OCI-LY3 (cell line): Measurements from ENCODE around the gene KLK12.

Source experiments
- H2AFZ ChIP-seq: fragments of 200-600, 300-600 bp; shearing (Covaris generic); 2 replicates; pipeline ENCODE4 v1.6.0; 2014; ENCODE audit warnings: antibody characterized with exemption, low read depth, low read length
- H3K27ac ChIP-seq: fragments of 200-600, 300-600 bp; sonication (generic); 2 replicates; pipeline ENCODE4 v1.5.1; 2014; ENCODE audit warnings: mild to moderate bottlenecking, low read length, moderate library complexity, mixed read lengths
- H3K27me3 ChIP-seq: fragments of 200-600, 300-600 bp; sonication (generic); 2 replicates; pipeline ENCODE4 v1.6.1; 2014; ENCODE audit warnings: low read depth, low read length, mixed read lengths
- H3K36me3 ChIP-seq: fragments of 200-600, 300-600 bp; sonication (generic); replicated peaks from 2 replicates; pipeline ENCODE3; 2014; ENCODE audit warnings: low read depth, low read length, mixed read lengths
- H3K4me1 ChIP-seq: fragments of 300-600, 200-600 bp; sonication (generic); 2 replicates; pipeline ENCODE4 v1.6.1; 2014; ENCODE audit warnings: low read length, mixed read lengths
- H3K4me2 ChIP-seq: fragments of 200-600, 300-600 bp; sonication (generic); 2 replicates; pipeline ENCODE4 v1.6.1; 2014; ENCODE audit warnings: low read length, mixed read lengths
- H3K4me3 ChIP-seq: fragments of 300-600, 200-600 bp; sonication (generic); 2 replicates; pipeline ENCODE4 v1.5.1; 2014; ENCODE audit warnings: antibody characterized with exemption, mild to moderate bottlenecking, low read length, moderate library complexity
- H3K79me2 ChIP-seq: fragments of 300-600, 200-600 bp; shearing (Covaris generic); 2 replicates; pipeline ENCODE4 v1.6.1; 2014; ENCODE audit warnings: mild to moderate bottlenecking, low read length, mixed read lengths
- H3K9ac ChIP-seq: fragments of 300-600, 200-600 bp; shearing (Covaris generic); 2 replicates; pipeline ENCODE4 v1.6.0; 2014; ENCODE audit warnings: mild to moderate bottlenecking, low read length, moderate library complexity
- H3K9me3 ChIP-seq: fragments of 200-600, 300-600 bp; shearing (Covaris generic); 2 replicates; pipeline ENCODE4 v1.6.1; 2014; ENCODE audit warnings: low read length, mixed read lengths; ENCODE audit not compliant: insufficient read depth
- H4K20me1 ChIP-seq: fragments of 200-600, 300-600 bp; sonication (generic); 2 replicates; pipeline ENCODE4 v1.6.1; 2016; ENCODE audit warnings: low read length, mixed read lengths; ENCODE audit not compliant: insufficient read depth
- CTCF ChIP-seq: fragments of 200-600, 300-600 bp; sonication (generic); IDR thresholded peaks from 2 replicates; pipeline ENCODE4 v1.5.1; 2014; ENCODE audit warnings: antibody characterized with exemption, low read length, low read depth
- EZH2phosphoT487 ChIP-seq: fragments of 200-600 bp; shearing (Covaris generic); IDR thresholded peaks from 2 replicates; pipeline ENCODE4 v1.6.1; 2018; ENCODE audit warnings: antibody characterized with exemption, mixed run types, low read depth

Gene KLK12

GRCh38 chr19:51043497-51043896 lies 8.7 kb upstream of the KLK12 start:
- no peak for TF ChIP-seq EZH2phosphoT487
- TF ChIP-seq CTCF = no peak
- Histone ChIP-seq H4K20me1 (no peaks in the 10 kb centered on the region), H3K4me1 (no peaks in the 10 kb centered on the region), H3K9me3 (no peaks in the 10 kb centered on the region), H3K4me3 (no peak overlapping the region), H3K4me2 (no peak overlapping the region), H2AFZ (no peak overlapping the region), H3K36me3 (no peaks in the 10 kb centered on the region), H3K9ac (no peak overlapping the region), H3K27ac (no peak overlapping the region), H3K79me2 (no peaks in the 10 kb centered on the region), H3K27me3 (0 out of 2 replicates have a peak, but pooled peaks cover 4% of the 10 kb centered on the region)

- H3K36me3 ChIP-seq = no peaks in the 10 kb centered on the region
- no peaks in the 10 kb centered on the region for H3K4me1 ChIP-seq
- TF ChIP-seq EZH2phosphoT487 = no peak
- no peak for TF ChIP-seq CTCF
- no peak overlapping the region for H3K9ac ChIP-seq
- H3K27me3 ChIP-seq = peaks cover 4% of the 10 kb centered on the region; the same call in 1 of the 2 replicates
- H3K9me3 ChIP-seq = no peaks in the 10 kb centered on the region
- H3K27ac ChIP-seq = no peak overlapping the region
- H3K4me3 ChIP-seq = no peak overlapping the region
- no peaks in the 10 kb centered on the region for H3K79me2 ChIP-seq
- no peaks in the 10 kb centered on the region for H4K20me1 ChIP-seq
- H2AFZ ChIP-seq = no peak overlapping the region
- no peak overlapping the region for H3K4me2 ChIP-seq
These were observed 5.3 kb upstream of the KLK12 start for GRCh38 chr19:51040151-51040550.

- Histone ChIP-seq H3K4me2 (no peak overlapping the region), H4K20me1 (no peaks in the 10 kb centered on the region), H3K27ac (no peak overlapping the region), H3K4me3 (no peak overlapping the region), H3K9ac (no peak overlapping the region), H3K4me1 (no peaks in the 10 kb centered on the region), H3K9me3 (no peaks in the 10 kb centered on the region), H3K27me3 (peaks cover 3% of the 10 kb centered on the region; the same call in 1 of the 2 replicates), H3K79me2 (no peaks in the 10 kb centered on the region), H2AFZ (no peak overlapping the region), H3K36me3 (no peaks in the 10 kb centered on the region)
- TF ChIP-seq EZH2phosphoT487 = no peak
- TF ChIP-seq CTCF = no peak
These were observed 1.7 kb upstream of the KLK12 start for GRCh38 chr19:51036519-51036918.

- Histone ChIP-seq H3K27ac (no peak overlapping the region), H3K4me1 (no peaks in the 10 kb centered on the region), H3K27me3 (peaks cover 8% of the 10 kb centered on the region; the same call in 1 of the 2 replicates), H4K20me1 (no peaks in the 10 kb centered on the region), H3K79me2 (no peaks in the 10 kb centered on the region), H2AFZ (no peak overlapping the region), H3K9me3 (no peaks in the 10 kb centered on the region), H3K4me2 (no peak overlapping the region), H3K36me3 (no peaks in the 10 kb centered on the region), H3K9ac (no peak overlapping the region), H3K4me3 (no peak overlapping the region)
- TF ChIP-seq EZH2phosphoT487 = no peak
- TF ChIP-seq CTCF = no peak
These were observed 2.9 kb downstream of the KLK12 start for GRCh38 chr19:51031880-51032225.
